Measurements from ENCODE around the gene UCN2.

DNA sequence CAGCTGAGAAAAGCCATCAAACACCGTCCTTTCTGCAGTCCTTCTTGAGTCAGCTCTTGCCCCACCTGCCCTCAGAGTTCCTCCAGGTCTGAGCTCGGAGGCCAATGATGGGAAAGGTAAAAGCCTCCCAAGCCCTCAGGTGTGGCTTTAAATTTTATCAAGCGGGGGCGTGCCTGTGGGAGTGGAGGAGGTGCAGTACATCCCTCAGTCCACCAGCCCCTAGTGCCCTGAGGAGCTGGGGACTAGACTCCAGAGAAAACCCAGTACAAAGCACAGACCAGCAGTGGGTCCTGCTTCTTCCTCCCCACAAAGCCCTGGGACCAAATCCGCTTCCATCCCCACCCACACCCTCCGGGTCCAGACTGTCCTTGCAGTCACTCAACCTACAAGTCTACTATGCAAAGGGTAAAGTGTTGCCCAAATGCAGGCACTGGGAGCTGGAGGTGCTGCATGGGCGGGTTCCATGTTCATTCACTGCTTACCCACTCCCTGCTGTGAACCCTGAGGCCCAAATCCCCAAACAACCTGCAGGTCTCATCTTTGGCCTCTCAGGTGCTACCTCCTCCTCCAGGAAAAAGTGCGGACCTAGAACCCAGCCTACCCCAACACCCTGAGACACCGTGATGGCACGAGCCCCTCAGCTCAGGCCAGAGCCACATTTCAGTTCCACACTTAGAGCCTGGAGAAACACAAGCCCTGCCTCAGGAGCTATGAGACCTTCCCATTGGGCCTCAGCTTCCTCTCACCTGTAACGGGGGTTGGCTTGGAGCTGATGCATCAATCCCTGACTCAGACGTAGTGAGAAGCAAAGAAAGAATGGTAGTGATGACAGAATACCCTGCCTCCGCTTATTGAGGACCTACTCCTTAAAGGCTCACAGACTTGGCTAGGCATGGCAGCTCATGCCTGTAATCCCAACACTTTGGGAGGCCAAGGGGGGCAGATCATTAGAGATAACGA is 9.4 kb downstream of the UCN2 start:
- TF ChIP-seq, protein P1, sequence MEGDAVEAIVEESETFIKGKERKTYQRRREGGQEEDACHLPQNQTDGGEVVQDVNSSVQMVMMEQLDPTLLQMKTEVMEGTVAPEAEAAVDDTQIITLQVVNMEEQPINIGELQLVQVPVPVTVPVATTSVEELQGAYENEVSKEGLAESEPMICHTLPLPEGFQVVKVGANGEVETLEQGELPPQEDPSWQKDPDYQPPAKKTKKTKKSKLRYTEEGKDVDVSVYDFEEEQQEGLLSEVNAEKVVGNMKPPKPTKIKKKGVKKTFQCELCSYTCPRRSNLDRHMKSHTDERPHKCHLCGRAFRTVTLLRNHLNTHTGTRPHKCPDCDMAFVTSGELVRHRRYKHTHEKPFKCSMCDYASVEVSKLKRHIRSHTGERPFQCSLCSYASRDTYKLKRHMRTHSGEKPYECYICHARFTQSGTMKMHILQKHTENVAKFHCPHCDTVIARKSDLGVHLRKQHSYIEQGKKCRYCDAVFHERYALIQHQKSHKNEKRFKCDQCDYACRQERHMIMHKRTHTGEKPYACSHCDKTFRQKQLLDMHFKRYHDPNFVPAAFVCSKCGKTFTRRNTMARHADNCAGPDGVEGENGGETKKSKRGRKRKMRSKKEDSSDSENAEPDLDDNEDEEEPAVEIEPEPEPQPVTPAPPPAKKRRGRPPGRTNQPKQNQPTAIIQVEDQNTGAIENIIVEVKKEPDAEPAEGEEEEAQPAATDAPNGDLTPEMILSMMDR (conservative IDR thresholded peaks at IDR 0.05; ENCODE audit: low read length): no peak
- TF ChIP-seq EZH2phosphoT487 (IDR thresholded peaks at IDR 0.05; ENCODE audit: borderline replicate concordance): no peak
